ENCODE measurements around the gene OR7G1.
"Not testable (repeated sequence)": the region's sequence is repeated elsewhere in the genome, so short reads cannot be mapped to it uniquely, and the experiment has no call there.

The OR7G1 gene

DNA sequence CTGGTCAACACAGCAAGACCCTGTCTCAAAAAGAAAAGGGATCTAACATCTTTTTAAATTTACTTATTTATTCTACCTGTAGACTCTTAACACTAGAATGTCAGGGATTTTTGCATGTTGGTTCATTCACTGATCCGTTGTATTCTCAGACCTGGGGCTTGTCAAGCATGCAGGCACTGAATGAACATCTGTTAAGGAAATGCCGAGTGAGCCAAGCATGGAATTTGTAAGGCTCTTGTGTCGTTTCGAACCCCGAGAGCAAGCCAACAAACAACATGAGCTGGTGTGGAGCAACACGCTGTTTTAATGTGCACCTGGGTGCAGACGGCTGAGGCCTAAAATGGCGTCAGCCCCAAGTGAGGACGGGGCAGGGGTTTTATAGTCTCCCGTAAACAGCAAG is 38.7 kb downstream of the OR7G1 start:
- no peak for DNase-seq

DNA sequence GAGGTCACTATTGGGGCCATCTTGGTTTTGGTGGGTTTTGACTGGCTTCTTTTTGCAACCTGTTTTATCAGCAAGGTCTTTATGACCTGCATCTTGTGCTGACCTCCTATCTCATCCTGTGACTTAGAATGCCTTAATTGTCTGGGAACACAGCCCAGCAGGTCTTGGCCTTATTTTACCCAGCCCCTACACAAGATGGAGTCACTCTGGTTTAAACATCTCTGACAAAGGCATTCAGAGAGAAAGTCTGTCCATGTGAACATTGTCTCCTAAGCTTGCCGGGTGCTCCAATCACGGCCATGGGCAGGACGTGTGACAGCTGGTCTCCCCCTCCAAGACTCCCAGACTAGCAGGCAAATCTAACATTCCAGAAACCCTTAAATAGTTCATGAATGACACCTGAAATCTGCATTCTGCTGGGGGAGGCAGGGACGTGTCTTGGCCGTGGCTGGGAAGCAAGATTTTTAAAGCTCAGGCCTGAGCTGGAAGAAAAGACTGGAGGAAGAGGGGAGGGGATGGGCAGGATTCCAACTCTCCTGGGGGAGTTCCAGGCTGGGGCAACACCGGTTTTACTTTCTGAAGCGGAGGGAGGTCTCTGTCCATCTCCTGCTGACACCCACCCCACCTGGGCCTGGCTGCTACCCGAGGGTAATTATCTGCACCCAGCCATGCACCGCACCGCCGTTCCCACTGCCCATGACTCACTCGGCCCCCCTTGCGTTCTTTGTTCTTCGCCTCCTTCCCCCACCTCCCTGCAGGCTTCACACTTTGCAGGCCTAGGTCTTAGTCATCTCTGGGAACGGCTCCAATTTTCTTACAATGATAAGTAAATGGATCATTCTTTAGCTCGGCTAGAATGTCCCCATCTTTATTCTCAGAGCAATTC is 40.3 kb downstream of the OR7G1 start:
- DNase-seq: no peak

DNA sequence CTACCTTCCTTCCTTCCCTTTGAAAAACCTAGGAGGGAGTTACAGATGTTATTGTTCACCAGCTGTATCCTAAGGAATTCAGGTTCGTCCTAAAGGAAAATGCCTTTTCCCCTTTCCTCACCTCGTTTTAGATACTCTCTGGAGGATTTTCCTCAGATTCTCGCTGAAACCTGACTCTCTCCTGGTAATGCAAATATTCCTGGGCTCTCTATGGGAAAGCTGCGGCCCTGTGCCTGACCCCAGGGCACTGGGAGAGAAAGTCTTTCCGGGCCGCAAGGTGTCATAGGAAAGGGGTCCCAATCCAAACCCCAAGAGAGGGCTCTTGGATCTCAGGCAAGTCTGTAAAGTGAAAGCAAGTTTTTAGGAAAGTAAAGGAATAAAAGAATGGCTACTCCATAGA is 41.8 kb downstream of the OR7G1 start:
- DNase-seq: no peak

DNA sequence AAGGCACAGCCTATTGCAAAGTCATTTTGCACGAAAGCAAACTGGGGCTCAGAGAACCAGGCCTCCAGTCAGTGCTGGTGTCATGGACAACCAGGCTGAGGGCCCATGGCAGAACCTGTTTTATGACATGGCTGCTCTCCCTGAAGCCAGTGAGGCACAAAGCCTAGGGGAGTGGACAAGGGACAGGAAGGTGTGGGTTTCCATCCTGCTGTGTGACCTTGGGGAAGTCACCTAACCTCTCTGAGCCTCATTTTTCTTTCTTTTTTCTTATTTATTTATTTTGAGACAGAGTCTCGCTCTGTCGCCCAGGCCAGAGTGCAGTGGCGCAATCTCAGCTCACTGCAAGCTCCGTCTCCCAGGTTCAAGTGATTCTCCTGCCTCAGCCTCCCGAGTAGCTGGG is 43.8 kb downstream of the OR7G1 start:
- not testable (repeated sequence) for DNase-seq

DNA sequence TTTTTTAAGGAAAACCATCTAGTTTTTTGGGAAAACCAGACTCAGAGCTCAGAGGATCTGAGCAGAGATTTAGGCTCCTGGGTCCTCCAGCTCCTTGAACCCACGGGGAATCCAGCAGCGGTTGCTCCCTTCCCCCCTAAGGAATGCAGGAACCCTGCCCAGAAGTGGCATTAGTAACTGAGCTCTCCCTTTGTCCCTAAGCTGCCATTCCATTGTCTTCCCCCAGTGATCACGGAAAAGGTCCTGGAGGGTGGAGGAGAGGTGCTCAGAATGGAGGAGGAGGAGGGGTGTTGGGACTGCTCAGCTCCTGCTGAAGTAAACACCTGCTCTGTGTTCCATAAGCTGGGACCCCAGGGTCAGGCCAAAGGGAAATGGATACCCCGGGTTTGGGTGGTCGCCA is 45.5 kb downstream of the OR7G1 start:
- DNase-seq: no peak

DNA sequence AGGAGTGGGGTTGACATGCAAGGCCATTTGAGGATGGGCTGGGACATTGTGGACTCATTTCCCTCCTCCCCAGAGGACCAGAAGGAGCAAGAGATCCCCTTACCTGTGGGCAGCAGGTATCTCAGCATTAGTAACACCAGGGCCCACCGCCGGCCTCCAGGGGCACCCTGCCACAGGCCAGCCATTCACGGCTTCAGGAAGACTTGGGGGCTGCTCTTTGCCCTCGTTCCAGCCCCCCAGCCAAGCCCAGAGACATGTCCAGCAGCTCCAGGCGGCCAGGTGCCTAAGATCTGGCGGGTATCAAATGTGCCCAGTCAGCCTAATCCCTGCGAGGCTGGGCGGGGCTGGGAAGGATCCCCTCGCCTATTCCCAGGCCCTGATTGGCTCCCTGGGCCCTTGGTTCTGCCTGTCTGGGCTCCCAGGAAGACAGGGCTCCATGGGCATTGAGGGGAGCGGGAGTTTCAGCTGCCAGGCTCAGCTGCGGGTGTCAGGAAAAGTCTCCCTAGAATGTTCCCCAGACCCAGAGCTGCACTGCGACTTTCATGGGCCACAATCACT is 50.0 kb downstream of the OR7G1 start:
- no peak for DNase-seq

All from NCI-H524 treated with DMSO at 0.1 percent for 48 hours (cell line).